GM23338 (cell line): ENCODE data around the gene HEMK1.

Experiments
- CREB1 ChIP-seq: fragments of 250-450 bp; sonication (Bioruptor Pico); IDR thresholded peaks from 2 replicates; pipeline ENCODE4 v1.5.0; 2020; ENCODE audit warnings: low read depth, mild to moderate bottlenecking, moderate library complexity
- CTCF ChIP-seq, 2 experiments: fragments of 200-600 bp in 1 of 2; sonication (generic) in 1 of 2; conservative IDR thresholded peaks; 2 replicates each; pipeline versions ENCODE4 v1.5.1 to v1.6.1; 2016 to 2017; ENCODE audit warnings: antibody characterized with exemption in 2 of 2, low read depth in 2 of 2, mild to moderate bottlenecking in 2 of 2, moderate library complexity in 1 of 2
- ETS1 ChIP-seq: IDR thresholded peaks from 2 replicates; pipeline ENCODE4 v1.6.1; 2016; ENCODE audit warnings: antibody characterized with exemption
- EZH2 ChIP-seq: fragments of 200-600 bp; sonication (generic); IDR thresholded peaks from one replicate; pipeline ENCODE4 v1.8.0; 2017; ENCODE audit warnings: antibody characterized with exemption, mild to moderate bottlenecking, low read depth; ENCODE audit not compliant: unreplicated experiment
- JUNB ChIP-seq: IDR thresholded peaks from one replicate; pipeline ENCODE4 v1.6.1; 2016; ENCODE audit warnings: antibody characterized with exemption; ENCODE audit not compliant: unreplicated experiment
- REST ChIP-seq: IDR thresholded peaks from one replicate; pipeline ENCODE4 v1.6.1; 2018; ENCODE audit warnings: antibody characterized with exemption; ENCODE audit not compliant: unreplicated experiment

GRCh38 chr3:50530001-50530970, 39.0 kb upstream of the HEMK1 start:
- TF ChIP-seq CTCF (conservative IDR thresholded peaks at IDR 0.05; ENCODE audit: low read depth in 2 of 2) (no peak), REST (no peak), CREB1 (no peak), EZH2 (no peak), JUNB (no peak), ETS1 (no peak)
